ENCODE measurements around the gene GALNTL6.

Gene GALNTL6

DNA sequence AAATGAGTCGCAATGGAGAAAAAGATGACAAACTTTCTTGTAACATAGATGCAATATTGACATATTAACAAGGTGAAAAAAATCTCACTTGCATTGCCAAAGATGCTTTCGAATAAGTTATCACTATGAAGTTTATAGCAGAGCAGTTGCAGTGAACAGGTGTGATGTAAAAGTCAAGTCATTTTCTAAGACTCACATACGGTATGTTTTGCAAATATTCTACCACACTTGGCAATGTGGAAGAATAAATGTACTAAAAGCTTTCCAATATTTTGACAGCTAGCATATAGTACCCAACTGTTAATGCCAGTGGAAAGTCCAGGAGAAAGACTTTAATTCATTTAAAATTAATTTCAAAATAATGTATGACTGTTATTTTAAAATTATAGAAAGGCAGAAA is 76.5 kb downstream of the GALNTL6 start:
- no peak for DNase-seq

DNA sequence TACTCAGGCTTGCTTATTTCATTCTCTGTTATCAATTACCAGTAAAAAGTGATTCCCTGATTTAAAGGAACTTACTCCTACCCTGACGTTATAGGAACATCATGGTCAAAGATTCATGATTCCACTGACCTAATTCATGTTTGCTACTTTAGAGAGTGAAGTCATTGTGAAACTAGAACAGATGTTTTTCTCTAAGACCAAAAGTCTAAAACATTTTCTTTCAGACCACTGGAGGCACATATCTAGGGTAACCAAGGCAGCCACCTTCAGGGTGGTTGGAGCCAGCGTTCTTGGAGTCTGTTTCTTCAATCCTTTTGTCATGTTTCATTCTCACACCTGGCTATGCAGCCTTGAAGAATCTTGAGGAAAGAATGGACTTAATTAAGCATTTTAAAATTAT is 77.8 kb downstream of the GALNTL6 start:
- DNase-seq, result no peak

GRCh38 chr4:171896426-171896825 is 83.2 kb downstream of the GALNTL6 start:
- no peak for DNase-seq

- no peak for DNase-seq
These were observed 106.1 kb downstream of the GALNTL6 start for GRCh38 chr4:171919314-171919713.

DNA sequence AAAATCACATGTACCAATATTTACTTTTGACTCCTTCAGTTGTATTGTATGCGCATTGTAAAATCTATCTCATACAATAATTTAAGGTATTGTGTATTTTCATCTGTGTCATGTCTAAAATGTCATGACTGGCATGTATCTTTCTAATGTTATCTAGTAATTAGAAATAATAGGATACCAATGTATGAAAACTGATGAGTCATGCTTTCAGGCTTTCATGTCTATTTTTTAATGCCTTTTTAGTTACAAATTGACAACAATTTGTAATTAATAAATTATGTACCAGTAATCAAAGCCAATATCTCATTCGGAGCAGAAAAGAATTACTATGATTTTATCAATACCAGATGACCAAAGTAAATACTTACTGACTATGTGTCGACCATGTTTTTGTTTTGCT is 107.7 kb downstream of the GALNTL6 start:
- no peak for DNase-seq

DNA sequence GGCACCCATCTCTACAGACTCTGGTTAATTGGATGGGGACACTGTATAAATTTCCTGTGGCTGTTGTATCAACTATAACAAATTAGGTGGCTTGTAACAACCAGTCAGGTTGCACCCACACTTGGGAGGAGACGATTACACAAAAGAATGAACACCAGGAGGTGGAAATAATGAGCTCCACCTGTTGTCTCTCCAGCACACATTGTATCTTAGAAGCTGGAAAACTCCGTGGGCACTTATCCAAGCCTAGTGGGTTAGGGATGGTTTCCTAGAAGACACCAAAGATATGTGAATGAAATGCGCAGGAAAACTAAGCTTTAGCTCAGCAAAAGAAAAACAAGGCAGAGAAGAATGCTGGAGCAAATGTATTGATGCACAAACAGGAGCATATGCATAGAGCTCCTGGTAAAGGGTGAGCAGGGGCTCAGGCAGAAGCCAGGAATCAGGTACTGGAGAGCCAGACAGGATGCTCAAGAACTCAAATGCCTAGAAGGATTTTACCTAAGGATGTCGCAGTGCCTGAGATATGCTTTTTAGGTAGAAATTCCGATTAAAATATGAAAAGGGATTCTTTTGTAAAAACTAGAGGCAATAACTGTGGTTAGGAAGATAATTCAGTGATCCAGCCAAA is 111.7 kb downstream of the GALNTL6 start:
- DNase-seq, result peak; percentile 89

DNA sequence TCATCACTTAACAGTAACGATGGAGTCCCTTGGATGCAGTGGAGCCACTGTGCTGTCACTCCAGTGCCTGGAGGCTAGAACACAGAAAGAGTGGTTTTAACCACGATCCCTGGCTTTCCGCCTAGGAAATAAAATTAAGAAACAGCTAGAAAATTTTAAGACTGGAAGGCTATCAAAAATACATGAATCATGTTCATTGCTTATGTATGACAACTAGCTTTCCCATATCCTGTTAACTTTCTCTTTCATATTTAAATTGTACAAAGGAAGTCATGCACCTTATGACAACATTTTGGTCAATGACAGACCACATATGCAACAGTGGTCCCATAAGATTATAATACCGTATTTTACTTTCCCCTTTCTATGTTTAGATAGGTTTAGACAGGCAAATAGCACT is 115.1 kb downstream of the GALNTL6 start:
- no peak for DNase-seq

GRCh38 chr4:171929477-171929876 is 116.3 kb downstream of the GALNTL6 start:
- DNase-seq, result no peak

DNA sequence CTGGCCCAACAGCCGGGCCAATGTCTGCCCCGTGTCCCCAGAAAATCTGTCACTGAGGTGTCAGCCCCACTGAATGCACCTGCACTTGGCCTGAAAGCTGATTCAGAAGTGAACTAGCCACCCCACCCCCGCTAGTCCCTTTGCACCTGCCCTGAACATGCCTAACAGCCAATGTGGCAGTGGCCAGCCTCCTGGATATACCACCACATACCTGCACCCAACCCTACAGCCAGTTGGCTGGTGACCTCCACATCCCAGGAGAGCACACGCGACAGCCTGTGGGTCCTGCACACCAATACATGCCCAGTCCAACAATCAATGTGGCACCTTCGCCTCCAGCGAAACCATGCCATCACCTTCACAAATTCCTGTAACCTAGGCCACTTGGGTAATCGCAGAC is 116.7 kb downstream of the GALNTL6 start:
- no peak for DNase-seq

GRCh38 chr4:171932238-171932637 is 119.0 kb downstream of the GALNTL6 start:
- DNase-seq, result no peak

DNA sequence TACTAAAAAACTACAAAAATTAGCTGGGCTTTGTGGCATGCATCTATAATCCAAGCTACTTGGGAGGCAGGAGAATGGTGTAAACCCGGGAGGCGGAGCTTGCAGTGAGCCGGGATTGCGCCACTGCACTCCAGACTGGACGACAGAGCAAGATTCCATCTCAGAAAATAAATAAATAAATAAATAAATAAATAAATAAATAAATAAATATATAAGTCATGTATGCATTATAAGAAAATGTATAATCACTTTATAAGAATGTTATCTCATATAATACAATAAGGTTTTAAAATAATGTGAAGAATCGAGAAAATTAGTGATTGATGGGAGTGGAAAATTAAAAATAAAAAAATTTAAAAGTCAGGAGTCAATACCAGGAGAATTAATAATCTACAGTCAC is 127.5 kb downstream of the GALNTL6 start:
- DNase-seq, result no peak

DNA sequence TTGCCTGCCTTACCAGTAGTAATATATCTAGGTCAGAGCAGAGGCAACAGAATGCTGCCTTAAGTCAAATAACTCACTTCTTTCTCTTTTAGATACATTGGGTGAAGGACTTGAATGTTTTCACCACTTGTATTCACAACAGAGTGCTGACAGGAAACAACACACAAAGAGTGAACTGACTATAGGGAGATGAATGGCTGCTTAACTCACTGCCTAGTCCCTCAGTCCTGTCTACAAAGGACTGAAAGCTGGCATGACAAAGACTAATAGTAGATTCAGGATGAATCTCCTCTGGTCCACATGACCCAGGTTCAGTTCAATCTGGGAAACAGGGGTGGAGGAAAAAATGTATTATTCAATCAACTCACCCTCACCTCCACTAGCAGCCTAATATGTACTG is 134.2 kb downstream of the GALNTL6 start:
- no peak for DNase-seq

GRCh38 chr4:171948038-171948437 is 134.8 kb downstream of the GALNTL6 start:
- no peak for DNase-seq

- no peak for DNase-seq
These were observed 141.4 kb downstream of the GALNTL6 start for GRCh38 chr4:171954650-171955049.

- no peak for DNase-seq
These were observed 143.5 kb downstream of the GALNTL6 start for GRCh38 chr4:171956678-171957077.

GRCh38 chr4:171962110-171962509 is 148.9 kb downstream of the GALNTL6 start:
- no peak for DNase-seq

GRCh38 chr4:171966356-171966755 is 153.2 kb downstream of the GALNTL6 start:
- DNase-seq, result no peak

DNA sequence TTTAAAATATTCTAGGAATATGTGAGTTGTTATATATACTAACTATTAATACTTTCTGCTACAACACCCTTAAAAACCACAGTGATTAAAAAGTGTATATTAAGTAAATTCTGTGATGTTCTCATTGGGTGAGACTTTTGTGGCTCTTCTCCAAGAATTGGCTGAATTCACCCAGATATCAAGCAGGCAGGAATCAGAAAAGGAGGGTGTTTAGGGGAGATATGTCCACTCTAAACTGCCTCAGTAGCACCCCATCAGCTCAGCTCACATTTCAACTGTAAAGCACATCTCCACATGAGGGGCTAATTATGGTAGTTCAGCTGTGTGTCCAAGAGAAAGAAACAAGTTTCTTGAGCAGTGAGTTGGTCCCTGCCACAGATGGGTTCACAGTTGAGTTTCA is 165.0 kb downstream of the GALNTL6 start:
- no peak for DNase-seq

GRCh38 chr4:171979461-171979860 is 166.3 kb downstream of the GALNTL6 start:
- peak; percentile 35 for DNase-seq

DNA sequence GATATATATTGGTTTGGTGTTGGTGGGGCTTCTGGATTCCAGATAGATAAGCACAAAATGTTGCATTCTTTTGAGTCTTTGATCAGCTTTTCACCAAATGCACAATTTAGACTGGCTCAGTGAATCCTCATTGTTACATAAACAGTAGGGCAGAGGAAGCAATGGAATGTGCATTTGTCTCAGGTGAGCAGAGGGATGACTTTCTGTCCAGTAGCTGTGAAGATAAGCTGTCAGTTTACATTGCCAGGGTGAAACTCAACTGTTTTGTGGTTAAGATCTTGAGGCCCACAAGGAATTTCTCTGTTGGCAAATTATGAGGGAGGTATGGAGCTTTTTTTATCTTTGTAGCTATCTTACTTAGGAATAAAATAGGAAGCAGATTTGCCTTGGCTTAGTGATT is 168.0 kb downstream of the GALNTL6 start:
- DNase-seq, result no peak

DNA sequence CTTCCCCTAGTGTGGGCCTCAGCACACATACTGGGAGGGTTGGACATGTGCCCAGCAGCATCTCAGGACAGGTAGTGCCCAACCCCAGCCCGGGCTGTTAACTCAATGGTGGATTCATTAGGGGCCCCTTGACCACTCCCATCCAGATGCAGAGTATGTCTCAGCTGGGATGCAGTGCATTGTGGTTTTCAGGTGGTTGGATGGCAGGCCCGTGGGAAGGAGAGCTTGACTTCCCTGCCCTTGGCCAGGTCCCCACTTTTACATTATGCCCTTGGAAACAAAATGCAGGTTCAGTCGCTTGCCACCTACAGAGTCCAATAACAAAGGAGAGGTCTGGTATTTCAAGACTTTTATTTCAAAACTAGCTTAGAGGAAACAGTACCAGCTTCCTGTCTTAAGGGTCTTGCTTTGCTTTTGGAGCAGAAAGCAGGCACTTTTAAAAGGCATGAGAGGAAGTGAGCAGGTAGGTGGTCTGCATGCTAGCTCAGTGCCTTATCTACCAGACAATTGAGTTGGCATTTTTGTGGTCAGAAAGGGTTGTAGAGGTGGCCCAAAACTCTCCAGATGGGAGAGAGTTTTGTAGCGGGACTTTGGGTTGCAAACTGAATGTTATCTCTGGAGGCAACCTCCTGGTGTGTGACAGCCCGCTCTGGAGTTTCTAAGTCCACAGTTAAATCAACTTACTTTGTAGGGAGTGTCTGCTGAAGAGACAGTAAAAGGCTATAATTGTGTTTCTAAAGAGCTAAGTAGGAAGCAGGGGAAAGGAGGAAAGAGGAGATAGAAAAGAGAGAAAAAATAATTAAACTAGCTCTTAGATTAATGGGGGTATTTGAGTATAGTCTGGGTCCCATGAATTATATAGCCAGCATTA is 171.0 kb downstream of the GALNTL6 start:
- no peak for DNase-seq

DNA sequence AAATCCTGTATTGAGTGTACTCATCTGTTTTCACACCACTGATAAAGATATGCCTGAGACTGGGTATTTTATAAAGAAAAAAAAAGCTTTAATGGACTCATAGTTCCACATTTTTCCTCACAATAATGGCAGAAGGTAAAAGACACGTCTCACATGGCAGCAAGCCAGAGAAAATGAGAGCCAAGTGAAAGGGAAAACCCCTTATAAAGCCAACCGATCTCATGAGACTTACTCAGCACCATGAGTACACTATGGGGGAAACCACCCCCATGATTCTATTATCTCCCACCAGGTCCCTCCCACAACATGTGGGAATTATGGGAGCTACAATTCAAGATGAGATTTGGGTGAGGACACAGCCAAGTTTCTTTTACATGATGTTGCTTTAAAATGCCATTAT is 171.9 kb downstream of the GALNTL6 start:
- peak; percentile 30 for DNase-seq

GRCh38 chr4:171993247-171993646 is 180.0 kb downstream of the GALNTL6 start:
- DNase-seq, result no peak

DNA sequence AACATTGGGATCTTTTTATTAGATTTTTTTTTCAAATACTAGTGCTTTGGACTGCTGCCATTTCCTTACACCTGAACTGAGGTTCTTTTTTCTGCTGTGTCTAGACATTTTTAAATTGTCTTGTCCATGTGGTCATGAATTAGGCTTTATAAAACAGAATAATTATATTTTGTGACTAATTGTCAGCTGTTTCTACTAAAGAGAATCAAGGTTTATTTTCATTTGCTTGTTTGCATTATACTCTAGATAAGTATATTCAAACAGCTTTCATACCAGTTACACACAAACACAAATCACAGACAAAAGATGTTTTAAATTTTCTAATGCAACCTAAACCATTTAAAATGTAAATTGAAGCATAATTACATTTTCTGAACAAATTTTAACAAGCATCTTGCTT is 194.7 kb downstream of the GALNTL6 start:
- DNase-seq, result peak; percentile 8
